OCI-LY3 (cell line): ENCODE data around the gene ABCB7.

Experiments used
- H2AFZ ChIP-seq: fragments of 200-600, 300-600 bp; shearing (Covaris generic); 2 replicates; pipeline ENCODE4 v1.6.0; 2014; ENCODE audit warnings: antibody characterized with exemption, low read depth, low read length
- H3K27ac ChIP-seq: fragments of 200-600, 300-600 bp; sonication (generic); 2 replicates; pipeline ENCODE4 v1.5.1; 2014; ENCODE audit warnings: mild to moderate bottlenecking, low read length, moderate library complexity, mixed read lengths
- H3K27me3 ChIP-seq: fragments of 200-600, 300-600 bp; sonication (generic); 2 replicates; pipeline ENCODE4 v1.6.1; 2014; ENCODE audit warnings: low read depth, low read length, mixed read lengths
- H3K36me3 ChIP-seq: fragments of 200-600, 300-600 bp; sonication (generic); replicated peaks from 2 replicates; pipeline ENCODE3; 2014; ENCODE audit warnings: low read depth, low read length, mixed read lengths
- H3K4me1 ChIP-seq: fragments of 300-600, 200-600 bp; sonication (generic); 2 replicates; pipeline ENCODE4 v1.6.1; 2014; ENCODE audit warnings: low read length, mixed read lengths
- H3K4me2 ChIP-seq: fragments of 200-600, 300-600 bp; sonication (generic); 2 replicates; pipeline ENCODE4 v1.6.1; 2014; ENCODE audit warnings: low read length, mixed read lengths
- H3K4me3 ChIP-seq: fragments of 300-600, 200-600 bp; sonication (generic); 2 replicates; pipeline ENCODE4 v1.5.1; 2014; ENCODE audit warnings: antibody characterized with exemption, mild to moderate bottlenecking, low read length, moderate library complexity
- H3K79me2 ChIP-seq: fragments of 300-600, 200-600 bp; shearing (Covaris generic); 2 replicates; pipeline ENCODE4 v1.6.1; 2014; ENCODE audit warnings: mild to moderate bottlenecking, low read length, mixed read lengths
- H3K9ac ChIP-seq: fragments of 300-600, 200-600 bp; shearing (Covaris generic); 2 replicates; pipeline ENCODE4 v1.6.0; 2014; ENCODE audit warnings: mild to moderate bottlenecking, low read length, moderate library complexity
- H3K9me3 ChIP-seq: fragments of 200-600, 300-600 bp; shearing (Covaris generic); 2 replicates; pipeline ENCODE4 v1.6.1; 2014; ENCODE audit warnings: low read length, mixed read lengths; ENCODE audit not compliant: insufficient read depth
- H4K20me1 ChIP-seq: fragments of 200-600, 300-600 bp; sonication (generic); 2 replicates; pipeline ENCODE4 v1.6.1; 2016; ENCODE audit warnings: low read length, mixed read lengths; ENCODE audit not compliant: insufficient read depth
- CTCF ChIP-seq: fragments of 200-600, 300-600 bp; sonication (generic); IDR thresholded peaks from 2 replicates; pipeline ENCODE4 v1.5.1; 2014; ENCODE audit warnings: antibody characterized with exemption, low read length, low read depth
- EZH2phosphoT487 ChIP-seq: fragments of 200-600 bp; shearing (Covaris generic); IDR thresholded peaks from 2 replicates; pipeline ENCODE4 v1.6.1; 2018; ENCODE audit warnings: antibody characterized with exemption, mixed run types, low read depth

Gene ABCB7

GRCh38 chrX:75107863-75108509 lies 48.1 kb downstream of the ABCB7 start:
- Histone ChIP-seq H3K9ac (no peak overlapping the region), H3K4me1 (no peaks in the 10 kb centered on the region), H3K4me3 (no peak overlapping the region), H3K9me3 (no peaks in the 10 kb centered on the region), H3K4me2 (no peak overlapping the region), H3K36me3 (no peaks in the 10 kb centered on the region), H3K27me3 (no peaks in the 10 kb centered on the region), H4K20me1 (no peaks in the 10 kb centered on the region), H2AFZ (no peak overlapping the region), H3K27ac (no peak overlapping the region), H3K79me2 (peaks cover 4% of the 10 kb centered on the region)
- TF ChIP-seq CTCF (no peak), EZH2phosphoT487 (no peak)

- no peaks in the 10 kb centered on the region for H3K4me1 ChIP-seq
- H3K27ac ChIP-seq: no peak overlapping the region
- no peaks in the 10 kb centered on the region for H3K36me3 ChIP-seq
- H3K9ac ChIP-seq: no peak overlapping the region
- no peak overlapping the region for H3K4me3 ChIP-seq
- H3K4me2 ChIP-seq: no peak overlapping the region
- no peak for TF ChIP-seq CTCF
- no peak for TF ChIP-seq EZH2phosphoT487
- no peaks in the 10 kb centered on the region for H3K27me3 ChIP-seq
- H2AFZ ChIP-seq: no peak overlapping the region
- peaks cover 4% of the 10 kb centered on the region for H3K79me2 ChIP-seq
- H3K9me3 ChIP-seq: no peaks in the 10 kb centered on the region
- no peaks in the 10 kb centered on the region for H4K20me1 ChIP-seq
These were observed 49.3 kb downstream of the ABCB7 start for GRCh38 chrX:75106772-75107171.

- Histone ChIP-seq H3K4me2 (0 out of 2 replicates have a peak overlapping the region, but pooled peaks have one; percentile 12), H3K27ac (no peak overlapping the region), H3K9ac (no peak overlapping the region), H3K9me3 (no peaks in the 10 kb centered on the region), H4K20me1 (no peaks in the 10 kb centered on the region), H3K36me3 (peaks cover 2% of the 10 kb centered on the region), H2AFZ (no peak overlapping the region), H3K4me1 (peaks cover 13% of the 10 kb centered on the region), H3K27me3 (no peaks in the 10 kb centered on the region), H3K4me3 (no peak overlapping the region), H3K79me2 (no peaks in the 10 kb centered on the region)
- TF ChIP-seq CTCF (no peak), EZH2phosphoT487 (no peak)
These were observed 59.8 kb downstream of the ABCB7 start for GRCh38 chrX:75096331-75096730.

GRCh38 chrX:75086731-75087195 lies 69.3 kb downstream of the ABCB7 start:
- Histone ChIP-seq H3K4me1 (no peaks in the 10 kb centered on the region), H3K9ac (no peak overlapping the region), H4K20me1 (no peaks in the 10 kb centered on the region), H2AFZ (no peak overlapping the region), H3K4me2 (no peak overlapping the region), H3K9me3 (no peaks in the 10 kb centered on the region), H3K27ac (no peak overlapping the region), H3K27me3 (no peaks in the 10 kb centered on the region), H3K4me3 (no peak overlapping the region), H3K79me2 (no peaks in the 10 kb centered on the region; the same call in 1 of the 2 replicates), H3K36me3 (no peaks in the 10 kb centered on the region)
- no peak for TF ChIP-seq CTCF
- no peak for TF ChIP-seq EZH2phosphoT487
